MM.1S (cell line): Measurements from ENCODE around the gene RPS2.

Source experiments
- DNase-seq: peaks from one replicate; pipeline ENCODE4 v3.0.0-alpha.2; 2015
- H2AFZ ChIP-seq: fragments of 300-600 bp; sonication (generic); 2 replicates; pipeline ENCODE4 v1.6.0; 2016; ENCODE audit warnings: antibody characterized with exemption, low read length
- H3F3A ChIP-seq: fragments of 300-600 bp; sonication (generic); 2 replicates; pipeline ENCODE4 v1.6.1; 2016; ENCODE audit warnings: mild to moderate bottlenecking, antibody characterized with exemption, low read length, moderate library complexity, mixed read lengths; ENCODE audit not compliant: insufficient read depth
- H3K27ac ChIP-seq: fragments of 300-600 bp; sonication (generic); 2 replicates; pipeline ENCODE4 v1.5.1; 2016; ENCODE audit warnings: mild to moderate bottlenecking, low read length
- H3K27me3 ChIP-seq: fragments of 300-600 bp; sonication (generic); replicated peaks from 2 replicates; pipeline ENCODE4 v1.6.0; 2016; ENCODE audit warnings: low read length; ENCODE audit not compliant: insufficient read depth
- H3K36me3 ChIP-seq: fragments of 300-600 bp; sonication (generic); replicated peaks from 2 replicates; pipeline ENCODE4 v1.6.1; 2016; ENCODE audit warnings: mild to moderate bottlenecking, low read length, mixed read lengths; ENCODE audit not compliant: insufficient read depth
- H3K4me1 ChIP-seq: fragments of 300-600 bp; sonication (generic); 2 replicates; pipeline ENCODE4 v1.6.1; 2016; ENCODE audit warnings: low read length, mixed read lengths
- H3K4me2 ChIP-seq: fragments of 300-600 bp; sonication (generic); 2 replicates; pipeline ENCODE4 v1.6.0; 2016; ENCODE audit warnings: low read depth, low read length
- H3K4me3 ChIP-seq: fragments of 300-600 bp; sonication (generic); 2 replicates; pipeline ENCODE4 v1.5.1; 2016; ENCODE audit warnings: low read length, mixed read lengths
- H3K79me2 ChIP-seq: fragments of 300-600 bp; sonication (generic); 2 replicates; pipeline ENCODE4 v1.6.1; 2016; ENCODE audit warnings: mixed run types, low read length, mixed read lengths
- H3K9ac ChIP-seq: fragments of 300-600 bp; sonication (generic); 2 replicates; pipeline ENCODE4 v1.6.1; 2016; ENCODE audit warnings: low read length, mixed read lengths
- H3K9me2 ChIP-seq: fragments of 300-600 bp; sonication (generic); replicated peaks from 2 replicates; pipeline ENCODE4 v1.6.1; 2016; ENCODE audit warnings: mild to moderate bottlenecking, low read length, mixed read lengths; ENCODE audit not compliant: insufficient read depth
- H3K9me3 ChIP-seq: fragments of 300-600 bp; sonication (generic); replicated peaks from 2 replicates; pipeline ENCODE4 v1.6.1; 2016; ENCODE audit warnings: mild to moderate bottlenecking, low read length, mixed read lengths; ENCODE audit not compliant: insufficient read depth
- H4K20me1 ChIP-seq: fragments of 300-600 bp; sonication (generic); 2 replicates; pipeline ENCODE4 v1.6.1; 2016; ENCODE audit warnings: mild to moderate bottlenecking, low read length, moderate library complexity, mixed read lengths; ENCODE audit not compliant: insufficient read depth
- CTCF ChIP-seq: fragments of 300-600 bp; sonication (generic); IDR thresholded peaks from 2 replicates; pipeline ENCODE4 v1.5.1; 2016; ENCODE audit warnings: antibody characterized with exemption, low read length, mixed read lengths
- EZH2 ChIP-seq: fragments of 300-600 bp; sonication (generic); optimal IDR thresholded peaks from 2 replicates; pipeline ENCODE3; 2017; ENCODE audit warnings: low read depth, mild to moderate bottlenecking, antibody characterized with exemption, low read length, mixed read lengths
- EZH2phosphoT487 ChIP-seq: fragments of 300-600 bp; sonication (generic); IDR thresholded peaks from 2 replicates; pipeline ENCODE4 v1.6.1; 2018; ENCODE audit warnings: antibody characterized with exemption, low read length

Gene RPS2

DNA sequence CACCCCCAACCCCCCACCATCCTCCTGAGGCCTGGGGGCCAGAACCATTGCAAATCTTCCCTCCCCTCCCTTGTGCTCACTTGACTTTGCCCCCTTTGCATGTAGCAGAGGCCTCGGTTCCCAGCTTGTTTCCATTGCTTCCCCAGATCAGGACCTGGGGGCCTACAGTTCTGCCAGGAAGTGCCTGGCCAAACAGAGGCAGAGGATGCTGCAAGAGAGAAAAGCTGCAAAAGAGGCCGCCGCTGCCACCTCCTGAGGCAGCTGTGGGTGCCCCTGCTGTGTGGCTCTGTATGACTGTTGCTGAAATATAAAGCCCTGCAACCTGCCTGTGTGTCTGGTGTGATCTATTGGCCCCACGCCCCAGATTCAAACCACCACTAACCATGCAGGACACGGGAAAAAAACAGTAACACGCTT lies 3.0 kb downstream of the RPS2 start:
- H3K4me3 ChIP-seq = no peak overlapping the region
- peaks cover 15% of the 10 kb centered on the region for H3K4me1 ChIP-seq
- H3K9ac ChIP-seq = no peak overlapping the region
- peaks cover 43% of the 10 kb centered on the region for H3K79me2 ChIP-seq
- H3K27me3 ChIP-seq = no peaks in the 10 kb centered on the region
- H4K20me1 ChIP-seq = no peaks in the 10 kb centered on the region
- peaks cover 17% of the 10 kb centered on the region for H3K36me3 ChIP-seq
- H3K4me2 ChIP-seq = no peak overlapping the region
- TF ChIP-seq EZH2 (no peak), EZH2phosphoT487 (no peak), CTCF (no peak)
- no peak overlapping the region for H3K27ac ChIP-seq
- DNase-seq = no peak
- H3K9me2 ChIP-seq = no peaks in the 10 kb centered on the region
- no peak overlapping the region for H2AFZ ChIP-seq
- no peaks in the 10 kb centered on the region for H3K9me3 ChIP-seq
- H3F3A ChIP-seq = peaks cover 40% of the 10 kb centered on the region

GRCh38 chr16:1960665-1961630 lies 3.7 kb downstream of the RPS2 start:
- H3K4me2 ChIP-seq = peak overlapping the region; percentile 92; the same call in 1 of the 2 replicates
- H3K79me2 ChIP-seq = peaks cover 42% of the 10 kb centered on the region
- peaks cover 40% of the 10 kb centered on the region for H3F3A ChIP-seq
- H4K20me1 ChIP-seq = no peaks in the 10 kb centered on the region
- H3K27ac ChIP-seq = no peak overlapping the region
- H3K9me3 ChIP-seq = no peaks in the 10 kb centered on the region
- H2AFZ ChIP-seq = no peak overlapping the region
- peaks cover 15% of the 10 kb centered on the region for H3K4me1 ChIP-seq
- H3K36me3 ChIP-seq = peaks cover 17% of the 10 kb centered on the region
- H3K4me3 ChIP-seq = peak overlapping the region; percentile 88
- DNase-seq = no peak
- no peak for TF ChIP-seq EZH2
- no peak for TF ChIP-seq EZH2phosphoT487
- TF ChIP-seq CTCF = no peak
- H3K27me3 ChIP-seq = no peaks in the 10 kb centered on the region
- H3K9ac ChIP-seq = no peak overlapping the region
- no peaks in the 10 kb centered on the region for H3K9me2 ChIP-seq

GRCh38 chr16:1959269-1960039 lies 5.2 kb downstream of the RPS2 start, which contains the start of gene NDUFB10:
TSS of gene NDUFB10 (plus strand) at chr16:1959538. CDS start at chr16:1959625, 87 bp downstream.
- peaks cover 15% of the 10 kb centered on the region for H3K4me1 ChIP-seq
- TF ChIP-seq EZH2 (no peak), CTCF (peak; percentile 80), EZH2phosphoT487 (no peak)
- peak within 1 kb of the TSS; percentile 91 for H3K9ac ChIP-seq
- H3K4me3 ChIP-seq = peak within 1 kb of the TSS; percentile 88
- peak within 1 kb of the TSS; percentile 81 for H2AFZ ChIP-seq
- peak within 1 kb of the TSS; percentile 92 for H3K4me2 ChIP-seq
- H3K79me2 ChIP-seq = peaks cover 29% of the 10 kb centered on the region
- H3K27ac ChIP-seq = no peak within 1 kb of the TSS
- H3K9me3 ChIP-seq = no peaks in the 10 kb centered on the region
- peaks cover 17% of the 10 kb centered on the region for H3K36me3 ChIP-seq
- no peaks in the 10 kb centered on the region for H3K9me2 ChIP-seq
- peaks cover 36% of the 10 kb centered on the region for H3F3A ChIP-seq
- peak; percentile 92 for DNase-seq
- peaks cover 8% of the 10 kb centered on the region for H3K27me3 ChIP-seq
- H4K20me1 ChIP-seq = no peaks in the 10 kb centered on the region
